ENCODE results near the gene RPL35.
"Not testable (repeated sequence)": the region's sequence is repeated elsewhere in the genome, so short reads cannot be mapped to it uniquely, and the experiment has no call there.

The RPL35 gene

DNA sequence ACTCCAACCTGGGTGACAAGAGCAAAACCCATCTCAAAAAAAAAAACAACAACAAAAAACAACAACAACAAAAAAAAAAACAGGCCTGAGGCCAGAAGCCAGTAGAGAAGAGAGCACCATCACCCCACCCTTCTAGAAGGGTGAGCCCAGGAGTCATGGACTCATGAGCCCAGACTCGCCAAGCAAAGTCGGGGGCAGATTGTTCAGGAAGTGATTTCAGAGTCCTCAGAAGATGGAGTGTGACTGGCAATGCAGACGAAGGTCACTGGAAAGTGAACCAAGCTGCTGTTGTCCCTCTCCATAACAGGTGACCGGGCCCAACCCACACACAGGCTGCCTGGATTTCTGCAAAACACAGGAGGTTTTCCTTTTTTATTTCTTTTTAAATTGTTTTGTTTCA, 17.5 kb downstream of the RPL35 start:
- TF ChIP-seq, protein P1, sequence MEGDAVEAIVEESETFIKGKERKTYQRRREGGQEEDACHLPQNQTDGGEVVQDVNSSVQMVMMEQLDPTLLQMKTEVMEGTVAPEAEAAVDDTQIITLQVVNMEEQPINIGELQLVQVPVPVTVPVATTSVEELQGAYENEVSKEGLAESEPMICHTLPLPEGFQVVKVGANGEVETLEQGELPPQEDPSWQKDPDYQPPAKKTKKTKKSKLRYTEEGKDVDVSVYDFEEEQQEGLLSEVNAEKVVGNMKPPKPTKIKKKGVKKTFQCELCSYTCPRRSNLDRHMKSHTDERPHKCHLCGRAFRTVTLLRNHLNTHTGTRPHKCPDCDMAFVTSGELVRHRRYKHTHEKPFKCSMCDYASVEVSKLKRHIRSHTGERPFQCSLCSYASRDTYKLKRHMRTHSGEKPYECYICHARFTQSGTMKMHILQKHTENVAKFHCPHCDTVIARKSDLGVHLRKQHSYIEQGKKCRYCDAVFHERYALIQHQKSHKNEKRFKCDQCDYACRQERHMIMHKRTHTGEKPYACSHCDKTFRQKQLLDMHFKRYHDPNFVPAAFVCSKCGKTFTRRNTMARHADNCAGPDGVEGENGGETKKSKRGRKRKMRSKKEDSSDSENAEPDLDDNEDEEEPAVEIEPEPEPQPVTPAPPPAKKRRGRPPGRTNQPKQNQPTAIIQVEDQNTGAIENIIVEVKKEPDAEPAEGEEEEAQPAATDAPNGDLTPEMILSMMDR (IDR thresholded peaks at IDR 0.05; ENCODE audit: low read depth, low read length, missing control alignments) = no peak
- DNase-seq (ENCODE audit: extremely low read depth, low read depth) = no peak
- no peak overlapping the region for H3K4me3 ChIP-seq (replicated peaks; ENCODE audit: low read depth, low read length)

DNA sequence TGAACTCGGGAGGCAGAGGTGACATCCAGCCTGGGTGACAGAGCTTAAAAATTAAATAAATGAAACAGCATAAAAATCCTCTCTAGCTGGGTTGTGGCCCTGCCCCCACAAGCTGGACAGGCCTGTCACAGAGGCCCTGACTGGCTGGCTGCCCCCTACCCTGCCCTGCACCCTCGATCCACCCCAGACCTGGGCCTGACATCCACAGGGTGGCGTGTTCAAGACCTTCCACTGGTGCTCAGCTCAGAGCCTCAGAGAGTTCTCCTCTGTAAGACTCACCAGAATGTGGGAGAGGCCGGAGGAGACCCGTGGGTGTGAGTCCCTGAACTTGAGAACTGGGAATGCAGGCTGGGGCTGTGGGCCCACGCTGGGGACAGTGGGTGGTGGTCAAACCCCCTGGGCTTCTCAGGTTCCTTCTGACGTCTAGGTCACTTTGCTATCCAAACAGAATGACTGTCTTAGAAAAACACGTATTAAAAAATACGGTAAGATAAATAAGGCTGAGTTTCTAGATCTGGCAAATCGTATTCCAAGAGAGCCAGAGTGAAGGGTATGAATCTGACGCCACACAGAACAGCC, 18.2 kb downstream of the RPL35 start:
- no peak for DNase-seq (ENCODE audit: extremely low read depth, low read depth)
- H3K4me3 ChIP-seq (replicated peaks; ENCODE audit: low read depth, low read length) = no peak overlapping the region
- TF ChIP-seq, protein P1 (IDR thresholded peaks at IDR 0.05; ENCODE audit: low read depth, low read length, missing control alignments) = no peak

DNA sequence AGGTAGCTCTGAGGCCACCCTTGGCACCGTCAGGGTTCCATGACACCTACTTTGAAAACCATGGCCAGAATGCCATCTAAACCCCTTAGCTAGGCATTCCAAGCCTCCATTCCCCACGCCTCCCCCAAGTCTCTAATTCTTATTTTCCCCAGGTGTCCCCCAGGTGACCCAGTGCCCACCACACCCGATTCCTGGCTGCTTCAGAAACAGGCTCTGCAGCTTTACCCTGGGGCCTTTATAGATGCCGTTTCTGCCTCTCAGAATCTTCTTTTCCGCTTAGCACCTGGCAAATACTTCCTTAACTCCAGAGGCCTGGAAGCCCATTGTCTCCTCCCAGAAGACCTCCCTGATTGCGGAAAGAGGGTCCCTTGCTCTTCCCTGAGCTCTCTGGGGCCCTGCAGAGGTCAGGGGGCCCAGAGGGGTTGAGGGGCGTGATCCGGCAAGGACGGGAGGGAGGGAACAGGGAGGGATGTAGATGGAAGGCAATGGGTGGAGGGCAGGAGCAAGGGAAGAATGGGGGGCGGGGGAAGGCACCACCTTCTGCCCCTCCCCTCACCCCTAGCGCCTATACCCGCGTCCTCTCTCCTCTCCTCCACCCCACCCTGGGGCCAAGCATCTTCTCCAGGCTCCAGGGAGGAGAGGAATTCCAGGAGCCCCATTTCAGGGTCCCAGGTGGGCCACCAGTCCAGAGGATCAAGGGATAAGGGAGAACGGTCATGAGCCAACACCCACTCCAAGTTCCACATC, 20.5 kb downstream of the RPL35 start:
- TF ChIP-seq, protein P1 (IDR thresholded peaks at IDR 0.05; ENCODE audit: low read depth, low read length, missing control alignments) = no peak
- DNase-seq (ENCODE audit: extremely low read depth, low read depth) = no peak
- H3K4me3 ChIP-seq (replicated peaks; ENCODE audit: low read depth, low read length) = no peak overlapping the region

DNA sequence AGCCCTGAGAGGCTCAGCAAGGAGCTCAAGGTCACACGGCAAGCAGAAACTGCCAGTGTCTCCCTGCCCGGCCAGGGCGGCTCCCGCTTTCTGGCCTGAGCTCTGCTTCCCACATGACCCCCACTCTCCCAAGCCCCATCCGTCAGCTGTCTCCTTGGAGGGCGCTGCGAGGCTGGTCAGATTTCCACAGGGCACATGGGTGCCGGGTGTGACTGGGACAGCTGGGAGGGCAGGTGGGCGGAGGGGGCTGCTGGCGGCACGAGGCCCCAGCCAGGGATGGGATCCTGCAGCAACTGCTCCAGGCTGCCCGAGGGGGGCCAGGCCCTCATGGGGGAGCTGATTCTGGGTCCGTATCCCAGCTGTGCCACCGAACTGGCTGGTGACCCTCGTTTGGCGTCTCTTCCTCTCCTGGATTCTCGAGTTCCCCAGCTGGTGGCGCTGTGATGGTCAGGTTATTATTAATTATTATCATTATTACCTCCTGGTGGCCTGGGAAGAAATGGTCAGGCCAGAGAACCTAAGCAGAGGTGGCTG, 21.4 kb downstream of the RPL35 start:
- no peak overlapping the region for H3K4me3 ChIP-seq (replicated peaks; ENCODE audit: low read depth, low read length)
- TF ChIP-seq, protein P1 (IDR thresholded peaks at IDR 0.05; ENCODE audit: low read depth, low read length, missing control alignments) = peak; percentile 29
- DNase-seq (ENCODE audit: extremely low read depth, low read depth) = no peak

DNA sequence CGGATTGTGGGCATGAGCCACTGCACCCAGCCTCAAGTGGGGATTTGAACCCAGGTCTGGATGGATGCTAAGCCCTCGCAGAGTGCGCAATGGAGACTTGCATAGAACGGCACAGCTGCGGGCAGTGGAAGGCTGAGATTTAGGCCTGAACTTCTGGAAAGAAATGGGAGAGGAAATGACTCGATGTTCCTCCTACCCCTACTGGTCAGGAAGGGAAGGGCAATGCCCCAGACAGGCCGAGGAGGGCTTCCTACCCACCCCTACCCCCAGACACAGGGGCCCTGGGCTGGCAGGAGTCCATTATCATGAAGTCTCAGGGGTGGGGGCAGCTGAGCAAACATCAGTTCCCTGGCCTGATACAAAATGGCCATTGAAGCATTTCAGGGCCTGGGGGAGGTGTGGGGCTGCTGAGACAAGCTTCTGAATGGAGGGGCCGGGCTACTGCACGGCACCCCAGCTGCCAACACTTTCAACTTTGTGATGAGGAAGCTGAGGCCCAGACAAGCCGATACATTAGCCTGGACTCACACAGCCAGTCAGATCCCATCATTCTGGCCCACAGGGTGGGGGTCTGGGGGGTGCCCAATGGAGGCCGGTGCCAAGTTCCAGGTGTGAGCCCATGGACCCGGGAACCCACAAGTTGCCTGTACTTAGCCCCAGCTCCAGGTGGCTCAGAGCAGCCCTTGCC, 22.0 kb downstream of the RPL35 start:
- TF ChIP-seq, protein P1 (IDR thresholded peaks at IDR 0.05; ENCODE audit: low read depth, low read length, missing control alignments) = peak; percentile 58
- no peak for DNase-seq (ENCODE audit: extremely low read depth, low read depth)
- no peak overlapping the region for H3K4me3 ChIP-seq (replicated peaks; ENCODE audit: low read depth, low read length)

DNA sequence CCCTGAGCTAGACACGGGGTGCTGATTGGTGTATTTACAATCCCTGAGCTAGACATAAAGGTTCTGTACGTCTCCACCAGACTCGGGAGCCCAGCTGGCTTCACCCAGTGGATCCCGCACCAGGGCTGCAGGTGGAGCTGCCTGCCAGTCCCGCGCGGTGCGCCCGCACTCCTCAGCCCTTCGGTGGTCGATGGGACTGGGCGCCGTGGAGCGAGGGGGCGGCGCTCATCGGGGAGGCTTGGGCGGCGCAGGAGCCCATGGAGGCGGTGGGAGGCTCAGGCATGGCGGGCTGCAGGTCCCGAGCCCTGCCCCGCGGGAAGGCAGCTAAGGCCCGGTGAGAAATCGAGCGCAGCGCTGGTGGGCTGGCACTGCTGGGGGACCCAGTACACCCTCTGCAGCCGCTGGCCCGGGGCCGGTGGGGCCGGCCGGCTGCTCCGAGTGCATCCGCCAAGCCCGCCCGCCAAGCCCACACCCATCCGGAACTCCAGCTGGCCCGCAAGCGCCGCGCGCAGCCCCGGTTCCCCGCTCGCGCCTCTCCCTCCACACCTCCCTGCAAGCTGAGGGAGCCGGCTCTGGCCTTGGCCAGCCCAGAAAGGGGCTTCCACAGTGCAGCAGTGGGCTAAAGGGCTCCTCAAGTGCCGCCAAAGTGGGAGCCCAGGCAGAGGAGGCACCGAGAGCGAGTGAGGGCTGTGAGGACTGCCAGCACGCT, 23.0 kb downstream of the RPL35 start:
- DNase-seq (ENCODE audit: extremely low read depth, low read depth); H3K4me3 ChIP-seq (replicated peaks; ENCODE audit: low read depth, low read length): not testable (repeated sequence)

DNA sequence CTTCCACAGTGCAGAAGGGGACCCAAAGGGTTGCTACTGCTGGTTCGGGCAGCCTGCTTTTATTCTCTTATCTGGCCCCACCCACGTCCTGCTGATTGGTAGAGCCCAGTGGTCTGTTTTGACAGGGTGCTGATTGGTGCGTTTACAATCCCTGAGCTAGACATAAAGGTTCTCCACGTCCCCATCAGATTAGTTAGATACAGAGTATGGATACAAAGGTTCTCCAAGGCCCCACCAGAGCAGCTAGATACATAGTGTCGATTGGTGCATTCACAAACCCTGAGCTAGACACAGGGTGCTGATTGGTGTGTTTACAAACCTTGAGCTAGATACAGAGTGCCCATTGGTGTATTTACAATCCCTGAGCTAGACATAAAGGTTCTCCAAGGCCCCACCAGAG, 23.6 kb downstream of the RPL35 start:
- not testable (repeated sequence) for DNase-seq (ENCODE audit: extremely low read depth, low read depth)

More for the DNA sequence above, 23.6 kb downstream of the RPL35 start:
- not testable (repeated sequence) for H3K4me3 ChIP-seq (replicated peaks; ENCODE audit: low read depth, low read length)

Data from HFF-Myc (cell line).